Fibroblast of lung (primary cell): ENCODE results near the gene CABP7.

Source experiments
- EZH2 ChIP-seq: IDR thresholded peaks from 2 replicates; pipeline ENCODE4 v1.5.1; 2012; ENCODE audit warnings: low read length, control low read depth, mild to moderate bottlenecking; ENCODE audit errors: missing control alignments
- TF ChIP-seq, protein P1 (sequence below), 2 donors: IDR thresholded peaks in 1 of 2; conservative IDR thresholded peaks in 1 of 2; 1 replicate in 1 of 2; 2 replicates in 1 of 2; pipeline ENCODE4 v1.5.1; 2011 to 2012; ENCODE audit warnings: low read length in 2 of 2, control low read depth in 1 of 2, inconsistent platforms in 1 of 2, low read depth in 1 of 2, mild to moderate bottlenecking in 1 of 2

DNA sequence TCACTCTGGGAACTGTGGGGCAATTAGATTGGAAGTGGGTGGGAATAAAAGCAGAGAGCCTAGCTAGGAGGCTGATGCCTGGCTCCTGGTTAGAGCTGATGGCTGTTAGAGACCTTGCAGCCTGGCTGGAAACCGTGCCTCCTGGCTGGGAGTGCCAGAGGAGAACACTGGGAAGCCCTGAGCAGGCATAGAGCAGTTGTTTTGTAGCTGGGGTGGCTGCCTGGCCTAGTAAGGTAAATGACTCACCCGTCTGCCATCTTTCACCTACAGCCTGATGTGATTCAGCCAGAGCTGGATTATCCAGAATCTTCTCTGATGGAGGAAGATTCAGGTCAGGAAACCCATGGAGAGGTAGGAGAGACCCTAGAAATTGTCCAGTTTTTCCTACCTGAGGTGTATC, 53.4 kb downstream of the CABP7 start:
- TF ChIP-seq, protein P1, sequence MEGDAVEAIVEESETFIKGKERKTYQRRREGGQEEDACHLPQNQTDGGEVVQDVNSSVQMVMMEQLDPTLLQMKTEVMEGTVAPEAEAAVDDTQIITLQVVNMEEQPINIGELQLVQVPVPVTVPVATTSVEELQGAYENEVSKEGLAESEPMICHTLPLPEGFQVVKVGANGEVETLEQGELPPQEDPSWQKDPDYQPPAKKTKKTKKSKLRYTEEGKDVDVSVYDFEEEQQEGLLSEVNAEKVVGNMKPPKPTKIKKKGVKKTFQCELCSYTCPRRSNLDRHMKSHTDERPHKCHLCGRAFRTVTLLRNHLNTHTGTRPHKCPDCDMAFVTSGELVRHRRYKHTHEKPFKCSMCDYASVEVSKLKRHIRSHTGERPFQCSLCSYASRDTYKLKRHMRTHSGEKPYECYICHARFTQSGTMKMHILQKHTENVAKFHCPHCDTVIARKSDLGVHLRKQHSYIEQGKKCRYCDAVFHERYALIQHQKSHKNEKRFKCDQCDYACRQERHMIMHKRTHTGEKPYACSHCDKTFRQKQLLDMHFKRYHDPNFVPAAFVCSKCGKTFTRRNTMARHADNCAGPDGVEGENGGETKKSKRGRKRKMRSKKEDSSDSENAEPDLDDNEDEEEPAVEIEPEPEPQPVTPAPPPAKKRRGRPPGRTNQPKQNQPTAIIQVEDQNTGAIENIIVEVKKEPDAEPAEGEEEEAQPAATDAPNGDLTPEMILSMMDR (conservative IDR thresholded peaks at IDR 0.05 in 1 of 2, IDR thresholded peaks at IDR 0.05 in 1 of 2; ENCODE audit: low read depth in 1 of 2, low read length in 2 of 2), result no peak
- no peak for TF ChIP-seq EZH2
